ENCODE data around the gene TOM1L2. TPM values are rescaled to one million over a fixed set of nuclear protein-coding genes. Genes with fewer than 3 reads are reported as not detected.

Gene TOM1L2
- total RNA-seq, 2 experiments from 2014 or later = 22.1 to 25.0 TPM

DNA sequence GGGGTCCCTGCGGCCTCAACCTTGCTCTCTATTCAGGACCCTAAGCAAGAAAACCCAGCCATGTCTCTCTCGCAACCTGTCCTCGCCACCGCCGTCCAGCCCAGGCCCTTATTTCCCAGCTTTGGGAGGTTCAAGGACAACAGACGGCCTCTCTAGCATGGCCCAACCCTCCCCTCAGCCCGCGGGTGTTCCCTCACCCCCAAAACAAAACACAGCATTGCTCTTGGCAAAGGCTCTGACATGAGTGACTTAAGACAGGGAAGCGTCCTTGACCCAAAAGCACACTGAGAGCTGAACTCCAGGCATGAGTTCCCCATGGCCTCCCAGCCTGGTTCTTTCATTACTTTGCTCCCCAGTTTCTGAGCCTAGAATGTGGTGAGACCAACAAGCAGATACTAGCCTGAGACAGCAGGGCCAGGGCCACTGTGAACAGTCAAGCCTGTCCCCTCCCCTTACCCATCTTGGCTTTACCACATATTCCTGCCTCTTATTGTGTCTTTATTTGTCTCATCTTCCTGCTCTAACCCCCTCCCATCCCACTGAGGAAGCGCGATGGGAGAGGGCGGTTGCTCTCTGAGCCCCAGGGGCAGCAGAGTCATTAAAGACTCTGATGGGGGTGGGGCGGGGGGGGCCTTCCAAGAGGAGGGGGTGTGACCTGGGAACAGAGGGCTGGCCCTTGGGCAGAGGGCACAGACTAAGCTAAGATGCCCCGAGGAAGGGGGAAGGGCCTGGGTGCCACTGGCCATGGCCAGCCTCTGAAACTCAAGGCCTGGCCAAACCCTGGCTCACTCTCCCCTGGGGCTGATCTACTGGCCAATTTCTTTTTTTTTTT lies 147.2 kb downstream of the TOM1L2 start:
- Mint-ChIP-seq H3K27me3 (ENCODE audit: low read depth) (no peaks in the 10 kb centered on the region), H3K27ac (peak overlapping the region; percentile 91), H3K4me3 (peak overlapping the region; percentile 78), H3K36me3 (ENCODE audit: low read depth) (peaks cover 49% of the 10 kb centered on the region), H3K4me1 (ENCODE audit: low read depth) (peaks cover 88% of the 10 kb centered on the region), H3K9me3 (ENCODE audit: insufficient read depth) (no peaks in the 10 kb centered on the region)
- DNase-seq (no peak), ATAC-seq (no peak)
- CTCF ChIA-PET = no interaction called here
- POLR2A ChIA-PET = interaction anchor here (1.7 to 6.9 kb wide), 2 partner anchors 9 to 12 kb away, joined by 4 to 76 read pairs; partner anchors contain the start of gene SREBF1

DNA sequence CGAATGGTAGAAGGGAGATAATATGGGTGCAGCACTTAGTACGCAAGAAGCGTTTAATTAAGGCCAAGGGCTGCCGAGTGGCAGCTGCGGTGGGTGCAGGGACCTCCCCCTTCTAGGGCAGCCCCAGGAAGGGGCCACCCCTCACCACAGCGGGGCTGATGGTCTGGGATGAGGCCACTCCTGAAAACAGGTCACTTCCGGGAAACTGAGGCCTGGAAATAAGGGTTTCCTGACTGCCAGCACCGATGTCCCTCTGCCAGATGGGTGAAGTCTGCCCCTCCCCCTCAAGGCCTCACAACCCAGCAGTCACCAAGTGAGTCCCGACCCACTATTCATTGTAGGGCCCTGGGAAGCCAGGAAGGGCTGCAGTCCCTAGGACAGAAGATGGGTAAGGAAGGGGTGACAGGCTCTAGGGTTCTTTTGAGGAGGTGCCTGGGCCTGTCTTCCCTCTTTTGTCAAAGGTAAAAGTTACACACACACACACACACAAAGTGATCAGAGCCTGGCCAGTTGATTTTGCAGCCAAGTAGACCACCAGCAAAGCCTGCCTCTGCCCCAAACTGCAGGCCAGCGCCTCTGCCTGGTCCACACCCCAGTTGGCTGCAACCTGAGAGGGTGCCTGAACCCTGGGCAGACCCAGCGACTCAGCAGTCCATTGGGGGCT lies 147.9 kb downstream of the TOM1L2 start:
- Mint-ChIP-seq H3K36me3 (ENCODE audit: low read depth) (peaks cover 55% of the 10 kb centered on the region), H3K4me1 (ENCODE audit: low read depth) (peaks cover 89% of the 10 kb centered on the region), H3K27me3 (ENCODE audit: low read depth) (no peaks in the 10 kb centered on the region), H3K4me3 (peak overlapping the region; percentile 78), H3K27ac (peak overlapping the region; percentile 91), H3K9me3 (ENCODE audit: insufficient read depth) (no peaks in the 10 kb centered on the region)
- peak; percentile 4 for ATAC-seq
- ChIA-PET POLR2A (interaction anchor here (0.8 to 6.9 kb wide), 4 partner anchors 10 to 25 kb away, joined by 3 to 76 read pairs (median 20); partner anchors contain the start of gene SREBF1), CTCF (interaction anchor here (1.0 kb wide), 2 partner anchors 10 to 12 kb away, joined by 3 read pairs; partner anchors contain the start of gene SREBF1)
- DNase-seq = peak; percentile 49

DNA sequence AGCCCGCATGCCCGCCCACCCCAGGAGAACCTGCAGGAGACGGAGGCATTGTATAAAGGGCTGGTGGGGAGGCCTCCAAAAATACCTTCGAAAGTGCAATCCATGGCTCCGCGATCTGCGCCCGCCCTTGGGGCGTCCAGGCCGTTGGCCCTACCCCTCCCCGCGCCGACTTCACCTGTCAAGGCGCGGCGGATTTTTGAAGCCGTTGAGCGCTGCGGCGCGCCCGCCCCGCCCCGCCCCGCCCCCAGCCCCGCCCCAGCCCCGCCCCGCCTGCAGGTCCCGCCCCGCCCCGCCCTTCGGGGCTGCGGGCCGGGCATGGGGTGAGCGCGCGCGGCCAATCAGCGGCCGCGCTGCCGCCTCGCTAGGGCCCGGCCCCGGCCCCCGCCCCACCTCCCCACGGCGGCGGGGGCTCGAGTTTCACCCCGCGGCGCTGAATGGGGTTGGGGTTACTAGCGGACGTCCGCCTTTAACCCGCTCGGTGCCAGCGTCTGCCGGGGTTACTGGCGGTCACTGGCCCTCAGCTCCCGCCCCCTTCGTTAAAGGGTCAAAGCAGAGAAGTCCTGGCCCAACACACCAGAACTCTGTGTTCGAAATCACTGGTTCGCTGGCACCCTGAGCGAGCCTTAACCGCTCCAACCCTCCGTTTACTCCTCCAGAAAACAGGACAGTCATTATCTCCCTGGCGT lies 148.6 kb downstream of the TOM1L2 start:
- peak overlapping the region; percentile 91 for H3K27ac Mint-ChIP-seq
- H3K4me1 Mint-ChIP-seq (ENCODE audit: low read depth) = peaks cover 92% of the 10 kb centered on the region
- no peaks in the 10 kb centered on the region for H3K27me3 Mint-ChIP-seq (ENCODE audit: low read depth)
- peaks cover 61% of the 10 kb centered on the region for H3K36me3 Mint-ChIP-seq (ENCODE audit: low read depth)
- ChIA-PET CTCF (interaction anchor here (1.0 to 3.7 kb wide), 3 partner anchors 11 to 13 kb away, joined by 3 to 24 read pairs (median 3); partner anchors contain the start of gene SREBF1), POLR2A (interaction anchor here (0.8 to 6.9 kb wide), 4 partner anchors 11 to 26 kb away, joined by 3 to 76 read pairs (median 20); partner anchors contain the start of gene SREBF1)
- H3K9me3 Mint-ChIP-seq (ENCODE audit: insufficient read depth) = no peaks in the 10 kb centered on the region
- peak overlapping the region; percentile 83 for H3K4me3 Mint-ChIP-seq
- ATAC-seq = peak; percentile 84
- DNase-seq = peak; percentile 90

DNA sequence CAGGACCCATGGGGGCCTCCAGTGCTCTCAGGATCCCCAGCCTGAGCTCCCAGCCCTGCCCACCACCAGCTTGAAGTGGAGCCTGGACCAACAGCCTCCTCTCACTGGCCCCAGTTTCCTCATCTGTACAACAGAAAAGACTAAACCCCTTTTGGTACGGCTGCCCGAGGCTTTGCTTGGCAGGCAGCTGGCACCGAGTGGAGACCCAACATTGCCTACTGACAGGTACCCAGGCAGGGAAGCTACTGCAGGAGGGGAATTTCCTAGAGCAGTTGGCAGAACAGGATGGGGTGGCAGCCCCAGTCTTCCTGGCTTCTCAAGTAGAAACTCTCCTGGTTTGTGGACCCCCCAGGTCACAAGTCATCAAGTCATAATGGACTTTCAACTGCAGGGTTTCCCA lies 149.6 kb downstream of the TOM1L2 start:
- CTCF ChIA-PET = interaction anchor here (1.1 to 3.7 kb wide), 6 partner anchors 10 to 38 kb away, joined by 4 to 24 read pairs (median 6); no protein-coding TSS in a partner anchor
- no peak for DNase-seq

DNA sequence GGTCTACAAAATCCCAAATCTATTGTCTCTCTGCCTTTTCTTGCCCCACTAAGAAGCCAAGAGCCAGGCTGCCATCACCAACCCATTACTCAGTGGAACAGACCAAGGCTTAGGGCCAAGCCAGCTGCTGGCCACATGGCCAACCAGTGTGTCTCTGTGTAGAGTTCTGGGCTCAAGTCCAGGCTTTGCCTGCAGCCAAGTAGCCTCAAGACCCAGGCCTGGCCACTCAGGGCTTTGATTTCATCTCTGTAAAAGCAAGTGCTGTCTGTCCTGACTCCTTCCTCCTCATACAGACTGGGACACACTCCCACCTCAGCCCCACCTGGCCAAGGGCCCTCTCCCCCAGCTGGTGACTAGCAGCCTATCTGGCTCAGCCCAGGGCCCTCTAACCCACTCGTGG lies 150.0 kb downstream of the TOM1L2 start:
- H3K9me3 Mint-ChIP-seq (ENCODE audit: insufficient read depth) = no peaks in the 10 kb centered on the region
- peak overlapping the region; percentile 83 for H3K4me3 Mint-ChIP-seq
- no peak for ATAC-seq
- no peak for DNase-seq
- CTCF ChIA-PET = interaction anchor here (1.1 to 3.7 kb wide), 6 partner anchors 10 to 39 kb away, joined by 4 to 24 read pairs (median 6); no protein-coding TSS in a partner anchor
- POLR2A ChIA-PET = interaction anchor here (1.9 to 6.9 kb wide), 4 partner anchors 9 to 32 kb away, joined by 5 to 76 read pairs (median 22); partner anchors contain the start of gene SREBF1
- no peaks in the 10 kb centered on the region for H3K27me3 Mint-ChIP-seq (ENCODE audit: low read depth)
- peak overlapping the region; percentile 81 for H3K27ac Mint-ChIP-seq
- H3K36me3 Mint-ChIP-seq (ENCODE audit: low read depth) = peaks cover 69% of the 10 kb centered on the region
- peaks cover 84% of the 10 kb centered on the region for H3K4me1 Mint-ChIP-seq (ENCODE audit: low read depth)

More for the DNA sequence above, 149.6 kb downstream of the TOM1L2 start:
- Mint-ChIP-seq H3K27me3 (ENCODE audit: low read depth) (no peaks in the 10 kb centered on the region), H3K4me1 (ENCODE audit: low read depth) (peaks cover 88% of the 10 kb centered on the region), H3K27ac (peak overlapping the region; percentile 81), H3K9me3 (ENCODE audit: insufficient read depth) (no peaks in the 10 kb centered on the region), H3K4me3 (peak overlapping the region; percentile 83), H3K36me3 (ENCODE audit: low read depth) (peaks cover 66% of the 10 kb centered on the region)
- POLR2A ChIA-PET = interaction anchor here (1.9 to 6.9 kb wide), 4 partner anchors 10 to 32 kb away, joined by 5 to 76 read pairs (median 22); partner anchors contain the start of gene SREBF1
- no peak for ATAC-seq

DNA sequence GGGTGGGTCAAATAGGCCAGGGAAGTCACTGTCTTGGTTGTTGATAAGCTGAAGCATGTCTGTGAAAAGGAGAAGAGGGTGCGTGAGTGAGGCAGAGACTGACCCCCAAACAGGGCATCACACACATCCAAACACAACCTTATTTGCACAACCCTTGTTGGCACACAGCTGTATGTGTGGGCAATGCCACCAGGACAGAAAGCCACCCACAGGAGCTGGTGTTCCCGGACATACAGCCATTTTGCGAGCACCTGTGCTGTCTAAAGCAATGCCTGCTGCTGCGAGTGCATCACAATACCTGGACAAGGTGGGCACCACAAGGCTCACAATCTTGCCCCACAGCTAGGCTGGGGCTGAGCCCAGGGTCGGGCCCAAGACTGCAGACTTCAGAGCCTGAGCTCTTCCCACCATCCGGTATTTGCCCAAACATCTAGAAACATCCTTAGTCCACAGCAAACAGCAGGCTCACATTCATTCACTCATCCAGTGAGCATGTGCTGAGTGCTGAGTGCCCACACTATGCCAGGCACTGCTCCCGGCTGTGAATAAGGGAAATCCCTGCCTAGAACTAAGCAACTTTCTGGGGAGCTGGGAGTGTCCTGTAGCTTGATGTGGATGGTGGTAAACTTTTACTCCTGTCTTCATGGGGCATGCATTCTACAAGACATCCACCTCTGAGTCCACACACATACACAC lies 151.6 kb downstream of the TOM1L2 start:
- Mint-ChIP-seq H3K4me1 (ENCODE audit: low read depth) (peaks cover 68% of the 10 kb centered on the region), H3K4me3 (peak overlapping the region; percentile 83), H3K36me3 (ENCODE audit: low read depth) (peaks cover 69% of the 10 kb centered on the region), H3K9me3 (ENCODE audit: insufficient read depth) (no peaks in the 10 kb centered on the region), H3K27me3 (ENCODE audit: low read depth) (no peaks in the 10 kb centered on the region), H3K27ac (peak overlapping the region; percentile 81)
- POLR2A ChIA-PET = interaction anchor here (0.8 to 6.8 kb wide), 7 partner anchors 13 to 35 kb away, joined by 3 to 35 read pairs (median 5); partner anchors contain the start of gene SREBF1
- DNase-seq = no peak
- no peak for ATAC-seq
- CTCF ChIA-PET = interaction anchor here (0.6 to 3.7 kb wide), 8 partner anchors 8 to 99 kb away, joined by 3 to 24 read pairs (median 6); no protein-coding TSS in a partner anchor

DNA sequence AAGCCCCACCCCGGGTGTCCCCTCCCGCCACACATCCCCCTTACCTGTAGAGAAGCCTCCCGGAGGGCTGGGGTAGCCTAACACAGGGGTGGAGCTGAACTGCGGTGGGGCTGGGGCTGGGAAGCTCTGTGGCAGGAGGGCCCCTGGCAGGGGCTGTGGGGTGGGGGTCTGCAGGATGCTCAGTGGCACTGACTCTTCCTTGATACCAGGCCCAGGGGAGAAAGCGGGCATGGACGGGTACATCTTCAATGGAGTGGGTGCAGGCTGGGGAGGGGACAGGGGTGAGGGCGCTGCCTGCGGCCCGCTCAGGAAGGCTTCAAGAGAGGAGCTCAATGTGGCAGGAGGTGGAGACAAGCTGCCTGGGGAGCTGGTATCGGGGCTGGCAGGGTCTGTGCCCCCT lies 152.2 kb downstream of the TOM1L2 start:
- POLR2A ChIA-PET = interaction anchor here (0.8 to 6.8 kb wide), 6 partner anchors 14 to 35 kb away, joined by 3 to 35 read pairs (median 5); partner anchors contain the start of gene SREBF1

DNA sequence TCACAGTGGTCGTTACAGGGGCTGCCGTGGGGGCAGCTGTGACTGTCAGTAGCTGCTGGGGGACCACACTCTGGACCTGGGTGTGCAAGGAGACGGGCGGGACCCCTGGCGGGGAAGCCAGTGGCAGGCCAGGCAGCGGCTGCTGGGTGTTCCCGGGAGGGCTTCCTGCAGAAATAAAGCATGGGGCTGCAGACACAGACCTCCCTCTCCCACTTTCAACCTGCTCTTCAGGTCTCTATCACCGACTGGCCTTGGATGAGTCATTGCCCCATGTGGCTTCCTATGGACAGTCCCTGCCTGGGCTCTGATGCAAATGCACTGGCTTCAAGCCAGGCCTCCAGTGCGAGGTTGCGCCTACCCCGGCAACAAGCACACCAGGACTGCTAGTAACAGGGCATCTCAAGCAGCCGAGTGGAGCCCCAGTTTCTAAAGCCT lies 152.6 kb downstream of the TOM1L2 start:
- peak; percentile 66 for DNase-seq
- peaks cover 76% of the 10 kb centered on the region for H3K36me3 Mint-ChIP-seq (ENCODE audit: low read depth)
- H3K27me3 Mint-ChIP-seq (ENCODE audit: low read depth) = no peaks in the 10 kb centered on the region
- H3K27ac Mint-ChIP-seq = peak overlapping the region; percentile 73
- CTCF ChIA-PET = interaction anchor here (1.0 to 2.8 kb wide), 4 partner anchors 17 to 41 kb away, joined by 3 to 16 read pairs (median 12); no protein-coding TSS in a partner anchor
- POLR2A ChIA-PET = interaction anchor here (1.4 to 6.8 kb wide), 4 partner anchors 14 to 30 kb away, joined by 5 to 35 read pairs (median 14); partner anchors contain the start of gene SREBF1
- H3K4me1 Mint-ChIP-seq (ENCODE audit: low read depth) = peaks cover 58% of the 10 kb centered on the region
- no peaks in the 10 kb centered on the region for H3K9me3 Mint-ChIP-seq (ENCODE audit: insufficient read depth)
- no peak for ATAC-seq
- peak overlapping the region; percentile 83 for H3K4me3 Mint-ChIP-seq

More for the DNA sequence above, 152.2 kb downstream of the TOM1L2 start:
- peak overlapping the region; percentile 83 for H3K4me3 Mint-ChIP-seq
- no peak for ATAC-seq
- no peak for DNase-seq
- H3K9me3 Mint-ChIP-seq (ENCODE audit: insufficient read depth) = no peaks in the 10 kb centered on the region
- H3K4me1 Mint-ChIP-seq (ENCODE audit: low read depth) = peaks cover 63% of the 10 kb centered on the region
- CTCF ChIA-PET = interaction anchor here (1.0 to 3.7 kb wide), 7 partner anchors 8 to 99 kb away, joined by 3 to 24 read pairs (median 9); no protein-coding TSS in a partner anchor
- peaks cover 71% of the 10 kb centered on the region for H3K36me3 Mint-ChIP-seq (ENCODE audit: low read depth)
- H3K27me3 Mint-ChIP-seq (ENCODE audit: low read depth) = no peaks in the 10 kb centered on the region
- H3K27ac Mint-ChIP-seq = peak overlapping the region; percentile 73

DNA sequence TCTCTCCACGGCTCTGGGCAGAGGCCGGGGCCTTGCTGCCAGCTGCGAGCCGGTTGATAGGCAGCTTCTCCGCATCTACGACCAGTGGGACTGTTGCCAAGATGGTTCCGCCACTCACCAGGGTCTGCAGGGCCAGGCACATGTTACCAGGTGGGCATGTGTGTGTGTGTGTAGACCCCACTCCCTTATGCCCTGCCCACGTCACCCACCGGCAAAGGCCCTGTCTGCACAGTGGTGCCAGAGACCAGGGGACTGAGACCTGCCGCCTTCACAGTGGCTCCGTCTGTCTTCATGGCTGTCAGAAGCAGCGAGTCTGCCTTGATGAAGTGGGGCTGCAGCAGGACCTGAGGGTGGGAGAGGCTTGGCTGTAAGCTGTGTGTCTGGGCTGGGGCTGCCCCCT lies 153.1 kb downstream of the TOM1L2 start:
- POLR2A ChIA-PET = interaction anchor here (1.3 to 6.8 kb wide), 4 partner anchors 17 to 36 kb away, joined by 3 to 35 read pairs (median 16); partner anchors contain the start of gene SREBF1

DNA sequence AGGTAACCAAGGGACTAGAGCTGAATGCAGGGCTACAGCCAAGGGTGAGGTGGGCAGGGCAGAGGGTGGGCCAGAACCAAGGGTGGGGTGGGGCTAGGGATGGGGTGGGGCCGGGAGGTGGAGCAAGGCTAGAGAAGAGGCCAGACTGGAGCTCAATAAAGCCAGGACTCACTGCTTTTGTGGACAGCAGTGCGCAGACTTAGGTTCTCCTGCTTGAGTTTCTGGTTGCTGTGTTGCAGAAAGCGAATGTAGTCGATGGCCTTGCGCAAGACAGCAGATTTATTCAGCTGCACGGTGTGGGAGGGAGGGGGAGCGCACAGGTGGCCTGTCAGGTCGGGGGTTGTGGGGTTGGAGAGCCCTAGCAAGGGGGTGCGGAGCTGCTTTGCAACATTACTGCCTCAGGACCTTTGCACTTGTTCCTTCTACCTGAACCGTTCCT lies 154.1 kb downstream of the TOM1L2 start:
- H3K27ac Mint-ChIP-seq = no peak overlapping the region
- ATAC-seq = no peak
- POLR2A ChIA-PET = interaction anchor here (0.5 to 6.8 kb wide), 6 partner anchors 11 to 37 kb away, joined by 3 to 35 read pairs (median 6); partner anchors contain the start of gene SREBF1

More for the DNA sequence above, 153.1 kb downstream of the TOM1L2 start:
- no peak for ATAC-seq
- Mint-ChIP-seq H3K4me1 (ENCODE audit: low read depth) (peaks cover 53% of the 10 kb centered on the region), H3K36me3 (ENCODE audit: low read depth) (peaks cover 79% of the 10 kb centered on the region), H3K27me3 (ENCODE audit: low read depth) (no peaks in the 10 kb centered on the region), H3K9me3 (ENCODE audit: insufficient read depth) (no peaks in the 10 kb centered on the region), H3K4me3 (no peak overlapping the region), H3K27ac (peak overlapping the region; percentile 73)
- DNase-seq = no peak
- CTCF ChIA-PET = interaction anchor here (2.1 to 2.4 kb wide), 2 partner anchors 30 to 36 kb away, joined by 9 to 16 read pairs; no protein-coding TSS in a partner anchor

More for the DNA sequence above, 154.1 kb downstream of the TOM1L2 start:
- Mint-ChIP-seq H3K9me3 (ENCODE audit: insufficient read depth) (no peaks in the 10 kb centered on the region), H3K4me3 (no peak overlapping the region), H3K4me1 (ENCODE audit: low read depth) (peaks cover 51% of the 10 kb centered on the region), H3K27me3 (ENCODE audit: low read depth) (no peaks in the 10 kb centered on the region), H3K36me3 (ENCODE audit: low read depth) (peaks cover 77% of the 10 kb centered on the region)
- CTCF ChIA-PET = interaction anchor here (0.8 to 1.3 kb wide), 3 partner anchors 42 to 216 kb away, joined by 3 to 4 read pairs (median 3); no protein-coding TSS in a partner anchor
- no peak for DNase-seq

Measured in activated CD8-positive, alpha-beta T cell treated with anti-CD3 and anti-CD28 coated beads, Interleukin-2, amount 10 ng/mL, durations not matched to agents 7 days and 5 days (primary cell).